HepG2 (cell line): ENCODE results near the gene TMEM223. TPM values are rescaled to one million over a fixed set of nuclear protein-coding genes. Genes with fewer than 3 reads are reported as not detected.
A peak's percentile ranks its signal among the peaks of the same experiment; 100 is the strongest.

Source experiments
- CC2D1A ChIP-seq: sonication (generic); formaldehyde crosslinking; IDR thresholded peaks from 2 replicates; pipeline ENCODE4 v1.8.1; 2023; ENCODE audit warnings: mild to moderate bottlenecking, missing genetic modification reagents
- DMTF1 ChIP-seq: sonication (generic); formaldehyde crosslinking; IDR thresholded peaks from 2 replicates; pipeline ENCODE4 v1.4.0; 2020; ENCODE audit warnings: mild to moderate bottlenecking, missing genetic modification reagents
- DNMT1 ChIP-seq: sonication (generic); formaldehyde crosslinking; IDR thresholded peaks from 2 replicates; pipeline ENCODE4 v1.5.1; 2020; ENCODE audit warnings: mild to moderate bottlenecking, missing genetic modification reagents
- ELK4 ChIP-seq: sonication (generic); formaldehyde crosslinking; IDR thresholded peaks from 2 replicates; pipeline ENCODE4 v1.9.0; 2021; ENCODE audit warnings: missing genetic modification reagents, borderline replicate concordance
- ISL2 ChIP-seq: sonication (generic); formaldehyde crosslinking; IDR thresholded peaks from 2 replicates; pipeline ENCODE4 v1.5.0; 2020; ENCODE audit warnings: missing genetic modification reagents
- KDM5A ChIP-seq: fragments of 200-600 bp; sonication (generic); IDR thresholded peaks from 2 replicates; pipeline ENCODE4 v1.7.0; 2018; ENCODE audit warnings: antibody characterized with exemption, mild to moderate bottlenecking, low read length, borderline replicate concordance
- MYNN ChIP-seq: sonication (generic); formaldehyde crosslinking; IDR thresholded peaks from 2 replicates; pipeline ENCODE4 v1.4.0; 2020; ENCODE audit warnings: mild to moderate bottlenecking, low read depth, missing genetic modification reagents
- NKX3-1 ChIP-seq: sonication (generic); formaldehyde crosslinking; IDR thresholded peaks from 2 replicates; pipeline ENCODE4 v1.5.0; 2020; ENCODE audit warnings: missing genetic modification reagents
- U2AF2 ChIP-seq: fragments of 200-400 bp; formaldehyde crosslinking; IDR thresholded peaks from 2 replicates; pipeline ENCODE4 v1.6.1; 2017; ENCODE audit warnings: low read depth, mild to moderate bottlenecking, low read length
- XRCC5 ChIP-seq: fragments of 200-400 bp; formaldehyde crosslinking; optimal IDR thresholded peaks from 2 replicates; pipeline ENCODE3; 2017; ENCODE audit warnings: mild to moderate bottlenecking, low read length
- ZBTB46 ChIP-seq: sonication (generic); formaldehyde crosslinking; IDR thresholded peaks from 2 replicates; pipeline ENCODE4 v1.4.0; 2020; ENCODE audit warnings: mild to moderate bottlenecking, missing genetic modification reagents, borderline replicate concordance
- ZKSCAN8 ChIP-seq: IDR thresholded peaks from 2 replicates; pipeline ENCODE4 v1.6.1; 2016; ENCODE audit warnings: borderline replicate concordance, missing genetic modification reagents, missing compliant biosample characterization
- ZNF142 ChIP-seq: sonication (generic); formaldehyde crosslinking; IDR thresholded peaks from 2 replicates; pipeline ENCODE4 v1.4.0; 2020; ENCODE audit warnings: missing genetic modification reagents
- ZNF34 ChIP-seq: sonication (generic); formaldehyde crosslinking; IDR thresholded peaks from 2 replicates; pipeline ENCODE4 v1.4.0; 2020; ENCODE audit warnings: mild to moderate bottlenecking, missing genetic modification reagents, borderline replicate concordance
- ZNF749 ChIP-seq: sonication (generic); formaldehyde crosslinking; IDR thresholded peaks from 2 replicates; pipeline ENCODE4 v1.8.0; 2022; ENCODE audit warnings: mild to moderate bottlenecking, missing genetic modification reagents, moderate library complexity, borderline replicate concordance
- polyA plus RNA-seq, 8 experiments: library from polyadenylated mRNA; depleted of rRNA in 3 of 8; stranded (reverse) in 7 of 8; unstranded in 1 of 8; fragments of >200 nt; fragmentation: Illumina TruSeq in 4 of 8; extraction: Trizol in 4 of 8; gene quantifications; 2 replicates each; pipeline versions ENCODE4 v1.2.1 to v1.2.3, GENCODE V29; 2011 to 2016; ENCODE audit warnings: low read depth in 4 of 8, missing spikeins in 1 of 8, mixed read lengths in 1 of 8; ENCODE audit not compliant: insufficient read depth in 1 of 8
- total RNA-seq, 5 experiments: library from RNA; depleted of rRNA; stranded (reverse); fragments of >200 nt; fragmentation: Illumina TruSeq; extraction: Trizol; gene quantifications; 2 replicates each; pipeline ENCODE4 v1.2.3, GENCODE V29; 2016; ENCODE audit warnings: low read depth in 1 of 5

Gene TMEM223
- total and polyA plus RNA-seq, 2 of the 13 experiments (the other 11 are each of a cell fraction or from before 2014, with no cell fraction given) = 19.5 to 24.9 TPM

- TF ChIP-seq ZNF142 = peak; percentile 92
- TF ChIP-seq ZBTB46 = no peak
- peak; percentile 90; the same call in 1 of the 2 replicates for TF ChIP-seq MYNN (CRISPR knock-in tag)
- peak; percentile 89 for TF ChIP-seq NKX3-1 (CRISPR knock-in tag)
- peak; percentile 25; the same call in 1 of the 2 replicates for TF ChIP-seq DNMT1 (CRISPR knock-in tag)
- TF ChIP-seq ZNF749 (CRISPR knock-in tag) = peak; percentile 90; the same call in 1 of the 2 replicates
- 0 out of 2 replicates have a peak, but pooled peaks have one; percentile 88 for TF ChIP-seq ZNF34
- TF ChIP-seq ZKSCAN8 (CRISPR knock-in tag) = peak; percentile 81; the same call in 1 of the 2 replicates
- peak; percentile 29; the same call in 1 of the 2 replicates for TF ChIP-seq KDM5A
- peak; percentile 29 for TF ChIP-seq XRCC5
- no peak for TF ChIP-seq U2AF2
- TF ChIP-seq DMTF1 (CRISPR knock-in tag) = no peak
- TF ChIP-seq ELK4 = no peak
- TF ChIP-seq CC2D1A (CRISPR knock-in tag) = no peak
- TF ChIP-seq ISL2 (CRISPR knock-in tag) = peak; percentile 81; the same call in 1 of the 2 replicates
Observed at GRCh38 chr11:62805076-62805892, 13.5 kb upstream of the TMEM223 start, which contains the start of gene NXF1 (continued).
